Measurements from ENCODE around the gene RPL23. TPM values are rescaled to one million over a fixed set of nuclear protein-coding genes. Genes with fewer than 3 reads are reported as not detected.
A peak's percentile ranks its signal among the peaks of the same experiment; 100 is the strongest.

RPL23 gene
- total RNA-seq, 1 donor from 2014 or later, result 3,404 TPM

GRCh38 chr17:38891441-38891840 is 37.9 kb upstream of the RPL23 start:
- TF ChIP-seq, protein P1, sequence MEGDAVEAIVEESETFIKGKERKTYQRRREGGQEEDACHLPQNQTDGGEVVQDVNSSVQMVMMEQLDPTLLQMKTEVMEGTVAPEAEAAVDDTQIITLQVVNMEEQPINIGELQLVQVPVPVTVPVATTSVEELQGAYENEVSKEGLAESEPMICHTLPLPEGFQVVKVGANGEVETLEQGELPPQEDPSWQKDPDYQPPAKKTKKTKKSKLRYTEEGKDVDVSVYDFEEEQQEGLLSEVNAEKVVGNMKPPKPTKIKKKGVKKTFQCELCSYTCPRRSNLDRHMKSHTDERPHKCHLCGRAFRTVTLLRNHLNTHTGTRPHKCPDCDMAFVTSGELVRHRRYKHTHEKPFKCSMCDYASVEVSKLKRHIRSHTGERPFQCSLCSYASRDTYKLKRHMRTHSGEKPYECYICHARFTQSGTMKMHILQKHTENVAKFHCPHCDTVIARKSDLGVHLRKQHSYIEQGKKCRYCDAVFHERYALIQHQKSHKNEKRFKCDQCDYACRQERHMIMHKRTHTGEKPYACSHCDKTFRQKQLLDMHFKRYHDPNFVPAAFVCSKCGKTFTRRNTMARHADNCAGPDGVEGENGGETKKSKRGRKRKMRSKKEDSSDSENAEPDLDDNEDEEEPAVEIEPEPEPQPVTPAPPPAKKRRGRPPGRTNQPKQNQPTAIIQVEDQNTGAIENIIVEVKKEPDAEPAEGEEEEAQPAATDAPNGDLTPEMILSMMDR (IDR thresholded peaks at IDR 0.05), result no peak
- TF ChIP-seq EZH2 (IDR thresholded peaks at IDR 0.05), result no peak
- TF ChIP-seq EZH2phosphoT487 (IDR thresholded peaks at IDR 0.05), result no peak
- H3K27me3 Mint-ChIP-seq (ENCODE audit: insufficient read depth, low read depth), result peaks cover 2% of the 10 kb centered on the region
- H3K27ac Mint-ChIP-seq, result peak overlapping the region; percentile 29
- H3K9ac ChIP-seq, result no peak overlapping the region
- H3K4me3 ChIP-seq, result no peak overlapping the region
- DNase-seq (ENCODE audit: low spot score), result no peak
- H3F3A ChIP-seq (ENCODE audit: low read depth), result peaks cover 13% of the 10 kb centered on the region
- H4K20me1 ChIP-seq (ENCODE audit: low read depth), result peaks cover 40% of the 10 kb centered on the region
- no peaks in the 10 kb centered on the region for H3K27me3 ChIP-seq
- peaks cover 7% of the 10 kb centered on the region for H3K36me3 Mint-ChIP-seq
- peaks cover 21% of the 10 kb centered on the region for H3K4me1 ChIP-seq
- H3K27ac ChIP-seq, result no peak overlapping the region
- H3K36me3 ChIP-seq, result no peaks in the 10 kb centered on the region
- no peak overlapping the region for H2AFZ ChIP-seq (replicated peaks)
- peaks cover 50% of the 10 kb centered on the region for H3K4me1 Mint-ChIP-seq
- no peak overlapping the region for H3K4me2 ChIP-seq
- H3K9me3 Mint-ChIP-seq, result no peaks in the 10 kb centered on the region
- no peaks in the 10 kb centered on the region for H3K9me3 ChIP-seq (ENCODE audit: low read depth)
- H3K79me2 ChIP-seq (ENCODE audit: low read depth), result peaks cover 6% of the 10 kb centered on the region
- peak overlapping the region; percentile 9 for H3K4me3 Mint-ChIP-seq

- Mint-ChIP-seq H3K27ac (no peak overlapping the region), H3K9me3 (no peaks in the 10 kb centered on the region)
- peaks cover 50% of the 10 kb centered on the region for H4K20me1 ChIP-seq (ENCODE audit: low read depth)
These were observed 36.9 kb upstream of the RPL23 start for GRCh38 chr17:38890410-38890746.

GRCh38 chr17:38889745-38890409 is 36.4 kb upstream of the RPL23 start:
- H2AFZ ChIP-seq (replicated peaks), result no peak overlapping the region
- TF ChIP-seq EZH2 (IDR thresholded peaks at IDR 0.05), result no peak
- no peak for TF ChIP-seq EZH2phosphoT487 (IDR thresholded peaks at IDR 0.05)
- TF ChIP-seq, protein P1 (IDR thresholded peaks at IDR 0.05), result no peak
- H3K9me3 Mint-ChIP-seq, result no peaks in the 10 kb centered on the region
- no peaks in the 10 kb centered on the region for H3K27me3 ChIP-seq
- H3K36me3 Mint-ChIP-seq, result peaks cover 7% of the 10 kb centered on the region
- no peaks in the 10 kb centered on the region for H3K9me3 ChIP-seq (ENCODE audit: low read depth)
- peaks cover 27% of the 10 kb centered on the region for H3K4me1 ChIP-seq
- DNase-seq (ENCODE audit: low spot score), result no peak
- H3K4me1 Mint-ChIP-seq, result peaks cover 55% of the 10 kb centered on the region
- H3K9ac ChIP-seq, result no peak overlapping the region
- H3F3A ChIP-seq (ENCODE audit: low read depth), result peaks cover 28% of the 10 kb centered on the region
- peaks cover 18% of the 10 kb centered on the region for H3K79me2 ChIP-seq (ENCODE audit: low read depth)
- H3K4me2 ChIP-seq, result no peak overlapping the region
- H3K27ac ChIP-seq, result no peak overlapping the region
- peaks cover 2% of the 10 kb centered on the region for H3K27me3 Mint-ChIP-seq (ENCODE audit: insufficient read depth, low read depth)
- peaks cover 55% of the 10 kb centered on the region for H4K20me1 ChIP-seq (ENCODE audit: low read depth)
- no peak overlapping the region for H3K4me3 Mint-ChIP-seq
- H3K27ac Mint-ChIP-seq, result no peak overlapping the region
- H3K36me3 ChIP-seq, result no peaks in the 10 kb centered on the region
- no peak overlapping the region for H3K4me3 ChIP-seq

More at GRCh38 chr17:38890410-38890746, 36.9 kb upstream of the RPL23 start:
- peaks cover 7% of the 10 kb centered on the region for H3K36me3 Mint-ChIP-seq
- Histone ChIP-seq H3K27me3 (no peaks in the 10 kb centered on the region), H3K4me2 (no peak overlapping the region), H3K79me2 (ENCODE audit: low read depth) (peaks cover 13% of the 10 kb centered on the region), H3K4me3 (no peak overlapping the region), H3K27ac (no peak overlapping the region), H3K36me3 (no peaks in the 10 kb centered on the region), H3K9ac (no peak overlapping the region), H2AFZ (replicated peaks) (no peak overlapping the region), H3F3A (ENCODE audit: low read depth) (peaks cover 23% of the 10 kb centered on the region), H3K4me1 (peaks cover 22% of the 10 kb centered on the region), H3K9me3 (ENCODE audit: low read depth) (no peaks in the 10 kb centered on the region)
- no peak overlapping the region for H3K4me3 Mint-ChIP-seq
- no peak for DNase-seq (ENCODE audit: low spot score)
- TF ChIP-seq EZH2phosphoT487 (IDR thresholded peaks at IDR 0.05), result no peak
- TF ChIP-seq, protein P1 (IDR thresholded peaks at IDR 0.05), result no peak
- no peak for TF ChIP-seq EZH2 (IDR thresholded peaks at IDR 0.05)
- peaks cover 50% of the 10 kb centered on the region for H3K4me1 Mint-ChIP-seq
- peaks cover 2% of the 10 kb centered on the region for H3K27me3 Mint-ChIP-seq (ENCODE audit: insufficient read depth, low read depth)

Measured in neural progenitor cell (in vitro differentiated cells).